HG02610 (cell line): ENCODE data around the gene AGRN.
"Not testable (repeated sequence)": the region's sequence is repeated elsewhere in the genome, so short reads cannot be mapped to it uniquely, and the experiment has no call there.

Source experiments
- ATAC-seq: cut with Tn5 transposase; IDR thresholded peaks from one replicate; pipeline ENCODE4 v1.9.1; 2021; ENCODE audit warnings: mild to moderate bottlenecking, moderate library complexity; ENCODE audit not compliant: unreplicated experiment

AGRN gene

GRCh38 chr1:1088029-1088800 lies 68.3 kb downstream of the AGRN start:
- ATAC-seq = no peak

GRCh38 chr1:1088801-1089680 lies 69.1 kb downstream of the AGRN start:
- no peak for ATAC-seq

- ATAC-seq = no peak
Measured at GRCh38 chr1:1089731-1090423, 70.0 kb downstream of the AGRN start.

GRCh38 chr1:1090424-1091343 lies 70.8 kb downstream of the AGRN start:
- no peak for ATAC-seq

- no peak for ATAC-seq
Measured at GRCh38 chr1:1091344-1092148, 71.6 kb downstream of the AGRN start.

GRCh38 chr1:1092149-1092855 lies 72.4 kb downstream of the AGRN start:
- no peak for ATAC-seq

GRCh38 chr1:1092894-1093609 lies 73.1 kb downstream of the AGRN start:
- ATAC-seq = no peak

- ATAC-seq = no peak
Measured at GRCh38 chr1:1093610-1093943, 73.7 kb downstream of the AGRN start.

GRCh38 chr1:1094981-1095380 lies 75.1 kb downstream of the AGRN start:
- ATAC-seq = no peak

- not testable (repeated sequence) for ATAC-seq
Measured at GRCh38 chr1:1096136-1096535, 76.2 kb downstream of the AGRN start.

GRCh38 chr1:1098681-1099421 lies 78.9 kb downstream of the AGRN start:
- ATAC-seq = no peak

GRCh38 chr1:1099506-1100183 lies 79.7 kb downstream of the AGRN start:
- no peak for ATAC-seq

- ATAC-seq = no peak
Measured at GRCh38 chr1:1100296-1100695, 80.4 kb downstream of the AGRN start.

GRCh38 chr1:1101503-1101902 lies 81.6 kb downstream of the AGRN start:
- ATAC-seq = no peak

GRCh38 chr1:1104152-1104551 lies 84.2 kb downstream of the AGRN start:
- not testable (repeated sequence) for ATAC-seq
